HUES48 (cell line): Measurements from ENCODE around the gene HRK.
"Not testable (repeated sequence)": the region's sequence is repeated elsewhere in the genome, so short reads cannot be mapped to it uniquely, and the experiment has no call there.

Experiments
- H3K27ac ChIP-seq: one replicate; pipeline ENCODE4 v1.7.0; 2013; ENCODE audit warnings: low read depth, low read length, inconsistent platforms
- H3K27me3 ChIP-seq: 2 replicates; pipeline ENCODE4 v1.6.1; 2013; ENCODE audit warnings: mild to moderate bottlenecking, low read length; ENCODE audit not compliant: control insufficient read depth, insufficient read depth
- H3K36me3 ChIP-seq: 2 replicates; pipeline ENCODE4 v1.6.1; 2013; ENCODE audit warnings: low read length; ENCODE audit not compliant: control insufficient read depth, insufficient read depth
- H3K4me1 ChIP-seq: 2 replicates; pipeline ENCODE4 v1.6.1; 2013; ENCODE audit warnings: mild to moderate bottlenecking, low read length; ENCODE audit not compliant: control insufficient read depth, insufficient read depth
- H3K4me3 ChIP-seq: 2 replicates; pipeline ENCODE4 v1.5.1; 2013; ENCODE audit warnings: mild to moderate bottlenecking, low read depth, low read length
- H3K9ac ChIP-seq: 2 replicates; pipeline ENCODE4 v1.6.1; 2013; ENCODE audit warnings: mild to moderate bottlenecking, low read depth, low read length, moderate library complexity
- H3K9me3 ChIP-seq: 2 replicates; pipeline ENCODE4 v1.6.1; 2013; ENCODE audit warnings: low read length; ENCODE audit not compliant: control insufficient read depth, insufficient read depth

The HRK gene

GRCh38 chr12:116818341-116818856 is 62.8 kb downstream of the HRK start:
- Histone ChIP-seq H3K9ac (peak overlapping the region; percentile 99), H3K27ac (peak overlapping the region; percentile 100)

GRCh38 chr12:116814766-116815165 is 66.5 kb downstream of the HRK start:
- not testable (repeated sequence) for H3K9me3 ChIP-seq, H3K27me3 ChIP-seq, H3K36me3 ChIP-seq, H3K4me1 ChIP-seq, H3K9ac ChIP-seq, H3K27ac ChIP-seq, H3K4me3 ChIP-seq

More at GRCh38 chr12:116818341-116818856, 62.8 kb downstream of the HRK start:
- Histone ChIP-seq H3K4me1 (peaks cover 8% of the 10 kb centered on the region), H3K9me3 (no peaks in the 10 kb centered on the region), H3K27me3 (no peaks in the 10 kb centered on the region), H3K36me3 (no peaks in the 10 kb centered on the region), H3K4me3 (peak overlapping the region; percentile 100)

- peaks cover under 1% of the 10 kb centered on the region; the same call in 1 of the 2 replicates for H3K4me1 ChIP-seq
- no peaks in the 10 kb centered on the region for H3K9me3 ChIP-seq
- H3K36me3 ChIP-seq = no peaks in the 10 kb centered on the region; the same call in 1 of the 2 replicates
- H3K27ac ChIP-seq = no peak overlapping the region
- no peak overlapping the region for H3K9ac ChIP-seq
- H3K4me3 ChIP-seq = no peak overlapping the region
- H3K27me3 ChIP-seq = no peaks in the 10 kb centered on the region
These were observed 67.8 kb downstream of the HRK start for GRCh38 chr12:116813271-116814041.

- H3K4me1 ChIP-seq = no peaks in the 10 kb centered on the region
- no peak overlapping the region for H3K27ac ChIP-seq
- H3K9ac ChIP-seq = no peak overlapping the region
- H3K4me3 ChIP-seq = no peak overlapping the region
- no peaks in the 10 kb centered on the region for H3K9me3 ChIP-seq
- no peaks in the 10 kb centered on the region; the same call in 1 of the 2 replicates for H3K36me3 ChIP-seq
- no peaks in the 10 kb centered on the region for H3K27me3 ChIP-seq
These were observed 69.0 kb downstream of the HRK start for GRCh38 chr12:116812238-116812637.

DNA sequence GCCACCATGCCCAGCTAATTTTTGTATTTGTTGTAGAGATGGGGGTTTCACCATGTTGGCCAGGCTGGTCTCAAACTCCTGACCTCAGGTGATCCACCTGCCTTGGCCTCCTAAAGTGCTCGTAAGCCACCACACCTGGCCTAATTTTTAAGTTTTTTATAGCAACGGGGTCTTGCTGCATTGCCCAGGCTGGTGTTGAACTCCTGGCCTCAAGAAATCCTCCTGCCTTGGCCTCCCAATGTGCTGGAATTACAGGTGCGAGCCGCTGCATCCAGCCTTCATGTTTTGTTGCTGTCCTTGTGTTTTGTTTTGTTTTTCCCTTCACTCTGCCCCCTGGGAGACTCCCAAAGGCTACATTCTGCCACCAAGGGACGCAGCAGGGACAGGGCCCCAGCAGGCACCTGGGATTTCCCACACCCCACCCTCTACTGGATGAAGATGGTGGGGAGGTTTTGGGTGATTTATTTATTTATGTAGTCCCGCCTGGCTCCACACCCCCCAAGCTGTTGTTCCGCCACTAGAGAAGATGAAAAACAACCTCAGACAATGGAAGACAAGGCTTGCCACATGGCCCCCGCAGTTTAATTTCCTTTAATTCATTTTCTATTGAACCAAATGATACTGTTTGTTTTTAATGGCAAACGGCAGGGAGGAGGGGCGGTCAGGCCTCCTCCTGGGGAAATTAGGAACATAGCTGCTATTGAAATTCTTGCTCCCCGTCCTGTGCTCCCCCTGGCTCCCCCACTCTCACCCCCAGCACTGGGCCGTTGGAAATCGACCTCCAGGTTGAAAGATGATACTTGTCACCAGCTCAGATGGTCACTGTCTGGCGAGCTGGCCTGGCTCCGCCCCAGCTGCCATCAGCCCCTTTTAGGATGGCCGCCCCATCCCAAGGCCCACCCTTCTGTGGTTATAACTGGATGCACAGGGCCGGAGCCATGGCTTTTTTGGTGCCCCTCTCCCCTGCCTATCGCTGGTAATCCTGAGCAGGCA is 72.8 kb downstream of the HRK start:
- no peaks in the 10 kb centered on the region for H3K4me1 ChIP-seq

DNA sequence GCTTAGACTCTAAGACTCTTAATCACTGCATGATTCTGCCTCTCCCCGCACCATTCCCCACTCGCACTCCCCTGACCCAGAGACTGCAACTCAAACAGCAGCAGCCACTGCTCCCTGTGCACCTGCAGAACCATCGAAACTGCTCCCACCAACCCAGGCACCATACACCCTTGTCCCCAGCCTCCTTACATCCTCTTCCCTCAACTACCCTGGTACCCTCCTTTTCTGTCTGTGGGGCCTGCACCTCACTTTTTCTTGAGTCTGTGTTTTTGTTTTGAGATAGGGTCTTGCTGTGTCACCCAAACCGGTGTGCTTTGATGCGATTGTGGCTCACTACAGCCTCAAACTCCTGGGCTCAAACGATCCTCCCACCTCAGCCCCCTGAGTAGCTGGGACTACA is 73.7 kb downstream of the HRK start:
- Histone ChIP-seq H3K4me1 (no peaks in the 10 kb centered on the region), H3K4me3 (no peak overlapping the region), H3K36me3 (peaks cover 5% of the 10 kb centered on the region; the same call in 1 of the 2 replicates), H3K27ac (no peak overlapping the region), H3K27me3 (no peaks in the 10 kb centered on the region), H3K9me3 (no peaks in the 10 kb centered on the region), H3K9ac (no peak overlapping the region)

More for the DNA sequence above, 72.8 kb downstream of the HRK start:
- no peaks in the 10 kb centered on the region for H3K27me3 ChIP-seq
- H3K9me3 ChIP-seq = no peaks in the 10 kb centered on the region
- no peak overlapping the region for H3K4me3 ChIP-seq
- H3K36me3 ChIP-seq = peaks cover 5% of the 10 kb centered on the region; the same call in 1 of the 2 replicates
- no peak overlapping the region for H3K9ac ChIP-seq
- no peak overlapping the region for H3K27ac ChIP-seq

- H3K9ac ChIP-seq = no peak overlapping the region
These were observed 74.3 kb downstream of the HRK start for GRCh38 chr12:116806845-116807440.

More at GRCh38 chr12:116806845-116807440, 74.3 kb downstream of the HRK start:
- no peaks in the 10 kb centered on the region for H3K27me3 ChIP-seq
- no peaks in the 10 kb centered on the region for H3K4me1 ChIP-seq
- H3K36me3 ChIP-seq = peaks cover 5% of the 10 kb centered on the region; the same call in 1 of the 2 replicates
- no peaks in the 10 kb centered on the region for H3K9me3 ChIP-seq
- H3K4me3 ChIP-seq = no peak overlapping the region
- H3K27ac ChIP-seq = no peak overlapping the region
